ENCODE data around the gene CRYBA2.

GRCh38 chr2:218946621-218947020 lies 46.6 kb downstream of the CRYBA2 start:
- TF ChIP-seq CTCF (IDR thresholded peaks at IDR 0.05) (no peak), POLR2A (IDR thresholded peaks at IDR 0.05) (no peak)

Measured in adrenal gland (tissue), 5 donors.